GM18505 (cell line): ENCODE results near the gene SMCO3.

Experiments
- ATAC-seq: cut with Tn5 transposase; IDR thresholded peaks from one replicate; pipeline ENCODE4 v1.9.1; 2021; ENCODE audit not compliant: unreplicated experiment
- POLR2A ChIP-seq: IDR thresholded peaks from 4 replicates; pipeline ENCODE4 v1.6.1; 2011; ENCODE audit warnings: borderline replicate concordance; ENCODE audit not compliant: insufficient read depth, insufficient read length; ENCODE audit errors: extremely low read depth

The SMCO3 gene

GRCh38 chr12:14814014-14814413 is at the start of gene SMCO3:
TSS of gene SMCO3 (minus strand) at chr12:14814182. CDS start at chr12:14806680, 7,502 bp downstream.
- no peak for TF ChIP-seq POLR2A
- ATAC-seq = no peak

GRCh38 chr12:14860490-14860889 is 46.5 kb upstream of the SMCO3 start:
- ATAC-seq = no peak
- no peak for TF ChIP-seq POLR2A

DNA sequence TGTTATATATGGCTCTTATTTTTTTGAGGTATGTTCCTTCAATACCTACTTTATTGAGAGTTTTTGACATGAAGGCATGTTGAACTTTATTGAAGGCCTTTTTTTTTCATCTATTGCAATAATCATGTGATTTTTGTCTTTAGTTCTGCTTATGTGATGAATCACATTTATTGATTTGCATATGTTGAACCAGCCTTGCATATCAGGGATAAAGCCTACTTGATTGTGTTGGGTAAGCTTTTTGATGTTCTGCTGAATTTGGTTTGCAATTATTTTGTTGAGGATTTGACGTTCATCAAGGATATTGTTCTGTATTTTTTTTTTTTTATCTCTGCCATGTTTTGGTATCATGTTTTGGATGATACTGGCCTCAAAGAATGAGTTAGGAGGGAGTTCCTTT is 44.5 kb upstream of the SMCO3 start:
- no peak for TF ChIP-seq POLR2A
- ATAC-seq = no peak

DNA sequence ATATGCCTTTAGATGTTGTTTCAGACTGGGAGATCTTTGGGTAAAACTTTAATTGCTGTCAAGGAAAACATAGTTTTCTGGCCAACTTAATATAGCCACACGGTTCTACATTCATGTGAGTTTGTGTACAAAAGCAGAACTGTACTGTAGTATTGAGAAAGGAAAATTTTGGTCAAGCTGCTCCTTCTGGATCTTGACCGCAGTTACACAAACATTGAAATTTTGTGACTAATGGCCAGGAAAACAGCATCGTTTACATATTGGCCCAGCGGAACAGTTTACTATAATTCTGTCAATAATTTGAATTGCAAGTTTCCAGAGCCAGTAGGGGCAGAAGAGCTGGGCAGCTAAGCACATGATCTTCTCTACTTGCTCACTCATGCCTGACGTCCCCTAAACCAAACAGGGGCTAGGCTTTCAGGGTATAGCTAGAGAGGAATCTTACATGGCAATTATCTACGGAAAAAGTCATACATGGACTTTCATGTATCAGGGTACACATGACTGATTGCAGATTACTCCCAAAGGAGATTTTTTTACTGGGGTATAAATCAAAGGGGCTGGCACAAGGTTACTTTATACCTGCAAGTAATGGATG is 40.7 kb upstream of the SMCO3 start:
- ATAC-seq = no peak
- TF ChIP-seq POLR2A = no peak

DNA sequence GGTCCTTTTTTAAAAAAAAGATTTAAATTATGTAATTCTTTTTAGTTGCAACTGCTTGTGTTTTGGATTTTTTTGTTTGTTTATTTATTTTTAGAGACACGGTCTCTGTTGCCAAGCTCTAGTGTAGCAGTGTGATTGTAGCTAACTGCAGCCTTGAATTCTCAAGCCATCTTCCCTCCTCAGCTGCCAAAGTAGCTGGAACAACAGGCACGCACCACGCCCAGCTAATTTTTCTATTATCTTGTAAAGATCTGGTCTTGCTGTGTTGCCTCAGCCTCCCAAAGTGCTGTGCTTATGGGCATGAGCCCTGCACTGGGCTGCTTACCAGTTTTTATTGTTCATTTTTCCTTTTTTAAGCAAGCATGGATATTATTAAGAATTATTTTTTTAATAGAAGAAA is 40.0 kb upstream of the SMCO3 start:
- TF ChIP-seq POLR2A = no peak

DNA sequence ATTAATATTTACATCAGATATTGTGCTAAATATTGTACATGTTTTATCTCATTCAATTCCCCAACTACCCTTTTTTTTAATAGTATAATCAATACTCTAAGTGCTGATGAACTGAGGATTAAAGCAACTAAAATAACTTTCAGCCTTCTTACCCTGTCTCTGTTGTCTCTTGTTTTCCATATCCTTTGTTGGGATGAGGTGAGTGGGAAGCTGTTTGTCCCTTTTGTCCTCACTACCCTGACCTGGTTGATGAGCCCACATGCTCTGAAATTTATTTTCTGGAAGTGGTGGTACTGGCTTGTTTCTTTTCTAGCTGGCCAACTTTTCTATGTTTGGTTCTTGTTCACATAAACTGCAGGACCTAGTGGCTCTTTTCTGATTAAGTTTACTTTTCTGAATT is 38.9 kb upstream of the SMCO3 start:
- no peak for TF ChIP-seq POLR2A

More for the DNA sequence above, 40.0 kb upstream of the SMCO3 start:
- no peak for ATAC-seq

DNA sequence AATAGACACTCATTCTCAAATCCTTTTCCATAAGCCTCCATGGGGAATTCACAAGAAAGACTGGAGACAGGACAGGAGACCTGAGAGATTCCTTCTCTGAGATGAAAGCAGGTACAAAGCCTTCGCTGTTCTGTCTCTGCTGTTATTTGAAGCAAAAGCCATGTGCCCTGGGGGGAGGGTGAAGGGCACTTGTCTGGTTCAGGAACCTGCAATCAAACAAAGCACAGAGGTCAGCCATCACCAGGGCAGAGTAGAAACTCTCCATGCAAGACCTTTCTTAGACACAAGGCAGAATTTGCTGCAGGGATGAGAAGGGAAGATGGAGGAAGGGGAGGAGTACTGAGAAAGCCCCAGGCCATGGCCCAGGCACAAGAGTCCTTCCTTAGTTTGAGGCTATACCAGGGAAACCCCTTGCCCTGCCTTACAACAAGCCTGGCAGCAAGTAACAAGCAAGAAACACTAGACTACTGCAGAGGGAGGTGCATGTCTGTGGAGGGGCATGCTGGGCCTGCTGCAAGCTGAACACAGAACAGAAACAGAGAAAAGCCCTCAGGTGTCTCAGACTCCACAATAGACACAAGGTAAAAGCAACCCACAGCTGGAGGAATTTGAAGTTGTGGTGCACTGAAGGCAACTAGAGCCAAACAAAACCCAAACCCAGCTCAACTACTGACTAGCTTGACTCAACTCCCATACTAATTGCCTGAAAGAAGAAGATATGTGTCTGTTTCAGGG is 37.1 kb upstream of the SMCO3 start:
- peak; percentile 58 for ATAC-seq
- TF ChIP-seq POLR2A = no peak

More for the DNA sequence above, 38.9 kb upstream of the SMCO3 start:
- no peak for ATAC-seq

DNA sequence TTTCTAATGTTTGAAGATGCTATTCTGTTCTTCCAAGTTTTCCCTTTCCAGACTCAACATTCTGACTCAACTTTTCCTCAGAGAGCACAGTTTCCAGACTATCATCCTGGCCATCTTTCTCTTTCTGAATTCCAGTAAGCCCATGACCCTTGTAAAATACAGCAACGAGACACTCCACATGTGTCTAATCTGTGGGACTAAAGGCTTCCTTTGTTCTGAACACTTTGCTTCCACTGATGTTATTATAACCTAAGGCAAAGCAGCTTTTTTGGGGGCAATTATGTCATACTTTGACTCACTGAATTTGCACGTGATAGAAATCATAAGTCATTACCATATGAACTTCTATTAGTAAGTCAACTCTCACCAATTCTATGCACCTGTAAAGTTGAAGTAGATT is 35.7 kb upstream of the SMCO3 start:
- TF ChIP-seq POLR2A = no peak
- no peak for ATAC-seq

GRCh38 chr12:14846876-14847580 is 33.0 kb upstream of the SMCO3 start:
- no peak for TF ChIP-seq POLR2A
- no peak for ATAC-seq

DNA sequence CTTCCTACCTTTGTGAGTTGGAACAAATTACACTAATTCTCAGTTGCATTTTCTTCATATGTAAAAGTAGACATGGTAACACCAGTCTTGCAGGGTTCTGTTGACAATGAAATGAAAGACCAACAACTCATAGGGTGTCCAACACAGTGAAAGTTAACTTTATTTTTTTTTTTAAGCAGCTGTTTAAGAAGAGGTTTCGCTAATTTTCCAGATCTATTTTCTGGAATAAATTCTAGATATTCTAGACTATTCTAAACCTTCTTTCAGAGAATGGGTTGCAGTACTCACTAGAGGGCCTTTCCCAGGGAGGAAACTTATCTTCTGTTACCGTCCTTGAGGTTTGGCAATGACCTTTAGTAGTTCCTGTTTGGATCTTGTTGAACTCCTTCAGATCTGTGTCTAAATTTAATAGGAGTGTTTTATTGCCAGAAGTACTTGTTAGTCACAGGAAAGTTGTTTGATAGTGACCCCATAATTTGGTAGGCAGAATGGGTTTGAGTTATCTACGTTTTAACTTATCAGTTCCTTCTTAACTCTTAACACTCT is 32.1 kb upstream of the SMCO3 start:
- no peak for TF ChIP-seq POLR2A
- ATAC-seq = no peak

DNA sequence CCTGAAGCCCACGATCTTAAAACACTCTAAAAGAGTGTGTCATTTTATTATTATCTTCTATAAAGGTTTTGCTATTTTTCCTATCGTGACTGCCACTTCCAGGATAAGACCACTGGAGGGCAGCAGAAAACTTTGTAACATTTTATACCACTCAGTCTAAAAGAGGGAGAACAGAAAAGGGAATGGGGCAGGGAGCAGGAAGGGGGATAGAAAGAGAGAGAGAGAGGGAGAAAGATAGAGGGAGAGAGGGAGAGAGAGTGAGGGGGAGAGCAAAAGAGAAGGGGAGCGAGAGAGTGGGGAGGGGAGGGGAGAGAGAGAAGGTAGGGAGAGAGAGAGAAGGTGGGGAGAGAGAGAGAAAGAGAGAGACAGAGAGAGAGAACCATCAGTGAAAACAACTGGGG is 31.4 kb upstream of the SMCO3 start:
- ATAC-seq = peak; percentile 50
- no peak for TF ChIP-seq POLR2A

GRCh38 chr12:14844401-14844800 is 30.4 kb upstream of the SMCO3 start:
- ATAC-seq = no peak
- no peak for TF ChIP-seq POLR2A

- no peak for ATAC-seq
- TF ChIP-seq POLR2A = no peak
Measured at GRCh38 chr12:14843425-14843887, 29.5 kb upstream of the SMCO3 start, which contains the start of gene ART4. TSS of gene ART4 (minus strand) at chr12:14843526. CDS start at chr12:14843113, 413 bp downstream.
